Parathyroid adenoma (tissue), 2 donors: ENCODE measurements around the gene PLS1.

Experiments
- H2AFZ ChIP-seq: fragments of 300-600 bp; sonication (generic); one replicate; pipeline ENCODE4 v1.7.0; 2017; ENCODE audit warnings: antibody characterized with exemption, mild to moderate bottlenecking
- H3K27ac ChIP-seq: fragments of 300-600 bp; sonication (generic); one replicate; pipeline ENCODE4 v1.7.0; 2017
- H3K27me3 ChIP-seq: fragments of 300-600 bp; sonication (generic); one replicate; pipeline ENCODE4 v1.7.0; 2017; ENCODE audit warnings: low read length; ENCODE audit not compliant: control insufficient read depth, insufficient read depth
- H3K36me3 ChIP-seq: fragments of 300-600 bp; sonication (generic); one replicate; pipeline ENCODE4 v1.7.0; 2017; ENCODE audit warnings: low read length; ENCODE audit not compliant: control insufficient read depth, insufficient read depth
- H3K4me1 ChIP-seq: fragments of 300-600 bp; sonication (generic); one replicate; pipeline ENCODE4 v1.7.0; 2017; ENCODE audit warnings: control low read depth
- H3K4me2 ChIP-seq: fragments of 300-600 bp; sonication (generic); one replicate; pipeline ENCODE4 v1.7.0; 2017; ENCODE audit warnings: low read length
- H3K4me3 ChIP-seq: fragments of 300-600 bp; sonication (generic); one replicate; pipeline ENCODE4 v1.7.0; 2017; ENCODE audit warnings: low read depth, low read length
- H3K79me2 ChIP-seq: fragments of 300-600 bp; sonication (generic); one replicate; pipeline ENCODE4 v1.7.0; 2017; ENCODE audit warnings: control low read depth
- H3K9ac ChIP-seq: fragments of 300-600 bp; sonication (generic); one replicate; pipeline ENCODE4 v1.7.0; 2017; ENCODE audit warnings: mild to moderate bottlenecking
- H3K9me3 ChIP-seq: fragments of 300-600 bp; sonication (generic); one replicate; pipeline ENCODE4 v1.7.0; 2017; ENCODE audit warnings: low read length; ENCODE audit not compliant: control insufficient read depth
- TF ChIP-seq, protein P1 (sequence below): fragments of 300-600 bp; sonication (generic); IDR thresholded peaks from one replicate; pipeline ENCODE4 v1.7.0; 2017; ENCODE audit warnings: antibody characterized with exemption, mild to moderate bottlenecking
- donor health status: primary hyperparathyroidism.

The PLS1 gene

DNA sequence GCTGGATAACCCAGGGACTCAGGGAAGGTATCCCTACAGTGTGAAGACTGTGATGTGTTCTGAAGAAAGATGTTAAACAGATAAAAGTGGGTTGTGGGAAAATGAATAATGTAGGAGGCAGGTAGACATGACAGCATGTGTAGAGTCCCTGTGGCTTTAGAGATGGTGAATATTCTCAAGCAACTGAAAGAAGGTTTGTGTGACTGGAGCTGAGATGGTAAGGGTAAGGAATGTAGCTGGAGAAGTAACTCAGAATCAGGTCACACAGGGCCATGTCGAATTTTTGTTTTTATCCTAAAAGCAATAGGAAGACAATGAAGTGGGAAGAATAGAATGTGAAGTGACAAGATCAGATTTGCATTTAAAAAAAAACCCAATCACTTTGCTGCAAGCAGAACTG is 73.9 kb downstream of the PLS1 start:
- no peak overlapping the region for H3K4me3 ChIP-seq
- H3K9me3 ChIP-seq = no peaks in the 10 kb centered on the region
- H3K36me3 ChIP-seq = no peaks in the 10 kb centered on the region
- no peaks in the 10 kb centered on the region for H3K4me1 ChIP-seq
- H2AFZ ChIP-seq = no peak overlapping the region
- H3K27ac ChIP-seq = no peak overlapping the region
- no peaks in the 10 kb centered on the region for H3K27me3 ChIP-seq
- H3K4me2 ChIP-seq = no peak overlapping the region
- H3K9ac ChIP-seq = no peak overlapping the region
- TF ChIP-seq, protein P1, sequence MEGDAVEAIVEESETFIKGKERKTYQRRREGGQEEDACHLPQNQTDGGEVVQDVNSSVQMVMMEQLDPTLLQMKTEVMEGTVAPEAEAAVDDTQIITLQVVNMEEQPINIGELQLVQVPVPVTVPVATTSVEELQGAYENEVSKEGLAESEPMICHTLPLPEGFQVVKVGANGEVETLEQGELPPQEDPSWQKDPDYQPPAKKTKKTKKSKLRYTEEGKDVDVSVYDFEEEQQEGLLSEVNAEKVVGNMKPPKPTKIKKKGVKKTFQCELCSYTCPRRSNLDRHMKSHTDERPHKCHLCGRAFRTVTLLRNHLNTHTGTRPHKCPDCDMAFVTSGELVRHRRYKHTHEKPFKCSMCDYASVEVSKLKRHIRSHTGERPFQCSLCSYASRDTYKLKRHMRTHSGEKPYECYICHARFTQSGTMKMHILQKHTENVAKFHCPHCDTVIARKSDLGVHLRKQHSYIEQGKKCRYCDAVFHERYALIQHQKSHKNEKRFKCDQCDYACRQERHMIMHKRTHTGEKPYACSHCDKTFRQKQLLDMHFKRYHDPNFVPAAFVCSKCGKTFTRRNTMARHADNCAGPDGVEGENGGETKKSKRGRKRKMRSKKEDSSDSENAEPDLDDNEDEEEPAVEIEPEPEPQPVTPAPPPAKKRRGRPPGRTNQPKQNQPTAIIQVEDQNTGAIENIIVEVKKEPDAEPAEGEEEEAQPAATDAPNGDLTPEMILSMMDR = no peak
- no peaks in the 10 kb centered on the region for H3K79me2 ChIP-seq

DNA sequence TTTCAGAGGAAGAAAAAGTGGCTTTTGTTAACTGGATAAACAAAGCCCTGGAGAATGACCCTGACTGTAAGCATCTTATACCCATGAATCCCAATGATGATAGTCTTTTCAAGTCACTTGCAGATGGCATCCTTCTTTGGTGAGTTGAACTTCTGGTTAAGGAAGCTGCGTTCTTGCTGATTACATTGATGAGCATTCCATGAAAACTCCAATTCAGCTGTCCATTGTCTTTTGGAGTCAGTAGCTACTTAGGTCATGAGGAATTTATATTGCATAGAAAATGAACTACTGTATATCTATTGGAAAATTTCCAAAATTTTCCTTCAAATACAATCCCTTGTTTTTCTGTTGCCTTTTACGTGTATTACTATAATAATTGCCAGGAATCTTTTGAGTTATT is 80.0 kb downstream of the PLS1 start:
- TF ChIP-seq, protein P1 = no peak
- H3K4me1 ChIP-seq = no peaks in the 10 kb centered on the region
- H3K9ac ChIP-seq = no peak overlapping the region
- H3K79me2 ChIP-seq = no peaks in the 10 kb centered on the region
- no peak overlapping the region for H3K27ac ChIP-seq
- H3K36me3 ChIP-seq = no peaks in the 10 kb centered on the region
- no peaks in the 10 kb centered on the region for H3K27me3 ChIP-seq
- no peak overlapping the region for H2AFZ ChIP-seq
- no peak overlapping the region for H3K4me3 ChIP-seq
- no peaks in the 10 kb centered on the region for H3K9me3 ChIP-seq
- no peak overlapping the region for H3K4me2 ChIP-seq

DNA sequence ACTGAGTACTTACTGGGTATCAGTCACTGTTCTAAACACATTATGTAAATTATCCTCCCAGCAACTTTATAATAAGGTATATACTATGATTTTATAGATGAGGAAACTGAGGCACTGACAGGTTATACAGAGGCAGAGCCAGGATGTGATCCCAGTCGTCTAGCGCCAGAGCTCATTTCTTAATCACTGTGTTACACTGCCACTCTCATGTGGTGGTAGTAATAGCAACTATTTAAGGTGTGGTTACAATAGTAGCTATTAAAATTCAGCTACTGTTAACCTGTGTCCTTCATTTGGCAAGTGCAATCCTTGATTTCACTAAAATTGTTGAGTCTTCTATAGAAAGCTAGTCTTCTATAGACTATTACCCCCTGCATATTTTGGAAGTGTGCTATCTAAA is 84.5 kb downstream of the PLS1 start:
- Histone ChIP-seq H3K4me2 (no peak overlapping the region), H3K36me3 (no peaks in the 10 kb centered on the region), H3K27ac (no peak overlapping the region), H2AFZ (no peak overlapping the region), H3K9ac (no peak overlapping the region), H3K4me1 (no peaks in the 10 kb centered on the region), H3K27me3 (no peaks in the 10 kb centered on the region), H3K4me3 (no peak overlapping the region), H3K9me3 (no peaks in the 10 kb centered on the region), H3K79me2 (no peaks in the 10 kb centered on the region)
- TF ChIP-seq, protein P1 = no peak

GRCh38 chr3:142690613-142691012 is 94.4 kb downstream of the PLS1 start:
- H3K27me3 ChIP-seq = no peaks in the 10 kb centered on the region
- no peaks in the 10 kb centered on the region for H3K79me2 ChIP-seq
- H3K9me3 ChIP-seq = no peaks in the 10 kb centered on the region
- no peak overlapping the region for H2AFZ ChIP-seq
- no peak overlapping the region for H3K4me3 ChIP-seq
- TF ChIP-seq, protein P1 = no peak
- H3K27ac ChIP-seq = no peak overlapping the region
- H3K9ac ChIP-seq = no peak overlapping the region
- H3K36me3 ChIP-seq = no peaks in the 10 kb centered on the region
- no peak overlapping the region for H3K4me2 ChIP-seq
- H3K4me1 ChIP-seq = no peaks in the 10 kb centered on the region

GRCh38 chr3:142691527-142691926 is 95.3 kb downstream of the PLS1 start:
- Histone ChIP-seq H3K79me2 (no peaks in the 10 kb centered on the region), H3K27me3 (no peaks in the 10 kb centered on the region), H2AFZ (no peak overlapping the region), H3K4me2 (no peak overlapping the region), H3K36me3 (no peaks in the 10 kb centered on the region), H3K4me1 (no peaks in the 10 kb centered on the region), H3K9ac (no peak overlapping the region), H3K9me3 (no peaks in the 10 kb centered on the region), H3K4me3 (no peak overlapping the region), H3K27ac (no peak overlapping the region)
- TF ChIP-seq, protein P1 = no peak
